H1 (cell line): ENCODE data around the gene ASIC1. TPM values are rescaled to one million over a fixed set of nuclear protein-coding genes. Genes with fewer than 3 reads are reported as not detected.

Source experiments
- CTCF ChIA-PET: fragments of 300-600 bp; sonication (Branson Sonifier 250); formaldehyde crosslinking; loops from one replicate; lab custom pipeline; 2021; ENCODE audit not compliant: partially characterized antibody; lab: Charles Lee
- POLR2A ChIA-PET: fragments of 300-600 bp; sonication (Branson Sonifier 250); formaldehyde crosslinking; loops from one replicate; lab custom pipeline; 2021; ENCODE audit warnings: inconsistent platforms; ENCODE audit not compliant: partially characterized antibody; lab: Charles Lee
- DNase-seq, 2 experiments: peaks; one replicate each; pipeline versions ENCODE4 v3.0.0 to v3.0.0-alpha.2; 2010 to 2022; ENCODE audit warnings: low spot score in 2 of 2, low read depth in 1 of 2, mixed read lengths in 1 of 2
- FAIRE-seq: peaks from 2 replicates; lab custom pipeline; 2011; peaks lifted over from hg19 to GRCh38; lab: Jason Lieb, UNC
- H2AFZ ChIP-seq: 2 replicates; pipeline ENCODE4 v1.8.1; 2012; ENCODE audit warnings: low read length, inconsistent platforms
- H2AK5ac ChIP-seq: 2 replicates; pipeline ENCODE4 v1.6.1; 2013; ENCODE audit warnings: low read depth, low read length
- H2BK120ac ChIP-seq: replicated peaks from 2 replicates; pipeline ENCODE3; 2013; ENCODE audit warnings: low read depth, low read length, inconsistent platforms
- H2BK12ac ChIP-seq: 2 replicates; pipeline ENCODE4 v1.6.1; 2013; ENCODE audit warnings: low read depth, low read length
- H2BK15ac ChIP-seq: 2 replicates; pipeline ENCODE4 v1.6.1; 2013; ENCODE audit warnings: low read length
- H2BK20ac ChIP-seq: 2 replicates; pipeline ENCODE4 v1.6.1; 2013; ENCODE audit warnings: low read length
- H2BK5ac ChIP-seq: 2 replicates; pipeline ENCODE4 v1.6.1; 2013; ENCODE audit warnings: low read depth, low read length
- H3K14ac ChIP-seq: 2 replicates; pipeline ENCODE4 v1.6.1; 2013; ENCODE audit warnings: inconsistent platforms; ENCODE audit not compliant: insufficient read length
- H3K18ac ChIP-seq: 2 replicates; pipeline ENCODE4 v1.6.1; 2013; ENCODE audit warnings: low read length; ENCODE audit errors: extremely low read depth
- H3K23ac ChIP-seq: 2 replicates; pipeline ENCODE4 v1.6.1; 2013; ENCODE audit warnings: inconsistent platforms; ENCODE audit not compliant: insufficient read length
- H3K23me2 ChIP-seq: 2 replicates; pipeline ENCODE4 v1.6.1; 2013; ENCODE audit warnings: low read depth, low read length
- H3K27ac ChIP-seq: 2 replicates; pipeline ENCODE4 v1.6.1; 2011; ENCODE audit warnings: low read depth, low read length, inconsistent platforms
- H3K27me3 ChIP-seq, 4 experiments: replicated peaks in 1 of 4; 1 replicate in 1 of 4; 2 replicates in 3 of 4; pipeline versions ENCODE4 v1.6.1 to v1.8.1; 2011 to 2013; ENCODE audit warnings: low read length in 3 of 4, mild to moderate bottlenecking in 3 of 4, inconsistent platforms in 2 of 4, mixed read lengths in 2 of 4, moderate library complexity in 1 of 4; ENCODE audit not compliant: control insufficient read depth in 3 of 4, insufficient read depth in 3 of 4; ENCODE audit errors: extremely low read depth in 1 of 4
- H3K36me3 ChIP-seq, 4 experiments: 2 replicates each; pipeline versions ENCODE4 v1.6.1 to v1.8.1; 2011 to 2013; ENCODE audit warnings: mild to moderate bottlenecking in 4 of 4, low read length in 3 of 4, moderate library complexity in 2 of 4, control low read depth in 1 of 4, inconsistent platforms in 1 of 4; ENCODE audit not compliant: insufficient read depth in 4 of 4, control insufficient read depth in 2 of 4
- H3K4ac ChIP-seq: replicated peaks from 2 replicates; pipeline ENCODE3; 2013; ENCODE audit warnings: low read length, low read depth, mixed read lengths, inconsistent platforms; ENCODE audit not compliant: insufficient read length
- H3K4me1 ChIP-seq, 4 experiments: replicated peaks in 1 of 4; 1 replicate in 1 of 4; 2 replicates in 3 of 4; pipeline versions ENCODE4 v1.6.1 to v1.8.1; 2011 to 2013; ENCODE audit warnings: low read length in 3 of 4, inconsistent platforms in 2 of 4, mixed read lengths in 1 of 4; ENCODE audit not compliant: insufficient read depth in 4 of 4, control insufficient read depth in 3 of 4
- H3K4me2 ChIP-seq, 2 experiments: 2 replicates each; pipeline versions ENCODE4 v1.6.1 to v1.8.1; 2011 to 2013; ENCODE audit warnings: low read depth in 2 of 2, low read length in 2 of 2, control low read depth in 1 of 2, inconsistent platforms in 1 of 2, mild to moderate bottlenecking in 1 of 2; ENCODE audit not compliant: insufficient read depth in 1 of 2
- H3K4me3 ChIP-seq, 4 experiments: fragments of 200-600, 300-600 bp in 1 of 4; sonication (generic), shearing (Covaris generic), sonication (Bioruptor Twin) in 1 of 4; 2 replicates each; pipeline versions ENCODE4 v1.5.1 to v1.8.1; 2011 to 2016; ENCODE audit warnings: low read length in 4 of 4, low read depth in 3 of 4, control low read depth in 2 of 4, inconsistent platforms in 2 of 4, mild to moderate bottlenecking in 2 of 4, mixed read lengths in 1 of 4, moderate library complexity in 1 of 4; ENCODE audit not compliant: insufficient read depth in 2 of 4; ENCODE audit errors: extremely low read depth in 1 of 4
- H3K56ac ChIP-seq: replicated peaks from 2 replicates; pipeline ENCODE3; 2013; ENCODE audit warnings: low read depth, mild to moderate bottlenecking, mixed read lengths, low read length, inconsistent platforms; ENCODE audit not compliant: insufficient read length
- H3K79me1 ChIP-seq: 2 replicates; pipeline ENCODE4 v1.6.1; 2013; ENCODE audit warnings: low read depth, low read length, control low read depth
- H3K79me2 ChIP-seq, 2 experiments: 2 replicates each; pipeline versions ENCODE4 v1.6.1 to v1.8.1; 2012 to 2013; ENCODE audit warnings: low read length in 2 of 2, mild to moderate bottlenecking in 2 of 2, inconsistent platforms in 1 of 2; ENCODE audit not compliant: insufficient read depth in 2 of 2, control insufficient read depth in 1 of 2
- H3K9ac ChIP-seq, 4 experiments: replicated peaks in 1 of 4; 1 replicate in 1 of 4; 2 replicates in 3 of 4; pipeline versions ENCODE4 v1.6.1 to v1.8.1; 2011 to 2013; ENCODE audit warnings: low read depth in 3 of 4, low read length in 3 of 4, control low read depth in 2 of 4, mild to moderate bottlenecking in 2 of 4, moderate library complexity in 2 of 4, inconsistent platforms in 1 of 4; ENCODE audit errors: extremely low read depth in 1 of 4
- H3K9me3 ChIP-seq, 2 experiments: 2 replicates each; pipeline versions ENCODE4 v1.6.1 to v1.8.1; 2012 to 2013; ENCODE audit warnings: mild to moderate bottlenecking in 2 of 2, moderate library complexity in 2 of 2, control low read depth in 1 of 2, inconsistent platforms in 1 of 2, low read depth in 1 of 2, low read length in 1 of 2, mixed read lengths in 1 of 2; ENCODE audit not compliant: insufficient read depth in 2 of 2
- H4K20me1 ChIP-seq, 2 experiments: replicated peaks in 1 of 2; 2 replicates each; pipeline versions ENCODE3 to v1.8.1; 2011 to 2013; ENCODE audit warnings: inconsistent platforms in 2 of 2, low read length in 2 of 2, mild to moderate bottlenecking in 1 of 2; ENCODE audit not compliant: insufficient read depth in 2 of 2, control insufficient read depth in 1 of 2
- H4K5ac ChIP-seq: 2 replicates; pipeline ENCODE4 v1.6.1; 2013; ENCODE audit warnings: low read length, low read depth, mixed read lengths, inconsistent platforms; ENCODE audit not compliant: insufficient read length
- H4K8ac ChIP-seq: 2 replicates; pipeline ENCODE4 v1.8.0; 2013; ENCODE audit warnings: mild to moderate bottlenecking, moderate library complexity, low read length, inconsistent platforms; ENCODE audit not compliant: insufficient read depth; ENCODE audit errors: extremely low read depth
- H4K91ac ChIP-seq: replicated peaks from 2 replicates; pipeline ENCODE3; 2013; ENCODE audit warnings: low read length, mixed read lengths, inconsistent platforms; ENCODE audit not compliant: insufficient read length
- ATF2 ChIP-seq: IDR thresholded peaks from 2 replicates; pipeline ENCODE4 v1.6.1; 2012; ENCODE audit warnings: low read length, inconsistent platforms
- BRCA1 ChIP-seq: IDR thresholded peaks from 2 replicates; pipeline ENCODE4 v1.6.1; 2012; ENCODE audit warnings: low read depth, low read length, improper control_type of control experiment
- KDM1A ChIP-seq: fragments of 200-600, 300-600 bp; sonication (generic); IDR thresholded peaks from 2 replicates; pipeline ENCODE4 v1.7.1; 2016; ENCODE audit warnings: mild to moderate bottlenecking, low read length, borderline replicate concordance
- KDM5A ChIP-seq: fragments of 200-600 bp; IDR thresholded peaks from 2 replicates; pipeline ENCODE4 v1.7.1; 2012; ENCODE audit warnings: mild to moderate bottlenecking, low read length, inconsistent platforms, mixed read lengths
- NANOG ChIP-seq: IDR thresholded peaks from 2 replicates; pipeline ENCODE4 v1.6.1; 2011; ENCODE audit warnings: low read length, low read depth, mild to moderate bottlenecking, inconsistent platforms; ENCODE audit not compliant: insufficient read depth, poor library complexity, severe bottlenecking
- RBBP5 ChIP-seq: IDR thresholded peaks from 2 replicates; pipeline ENCODE4 v1.7.1; 2012; ENCODE audit warnings: low read depth, mild to moderate bottlenecking, inconsistent platforms, low read length, moderate library complexity, borderline replicate concordance
- RNF2 ChIP-seq: fragments of 200-900, 300-1000 bp; sonication (generic); IDR thresholded peaks from 2 replicates; pipeline ENCODE4 v1.7.1; 2016; ENCODE audit warnings: borderline replicate concordance, low read depth, mild to moderate bottlenecking, antibody characterized with exemption, low read length; ENCODE audit not compliant: poor library complexity, severe bottlenecking; ENCODE audit errors: missing control alignments
- WGBS, 2 experiments: shearing (Covaris generic) in 1 of 2; methylation state at CpG; one replicate each; pipeline versions ENCODE4 v1.1.6 to v1.1.7; 2013 to 2015; ENCODE audit warnings: low lambda C conversion rate in 2 of 2, mixed read lengths in 2 of 2, inconsistent platforms in 1 of 2, low coverage in 1 of 2, missing lambda C conversion rate in 1 of 2; ENCODE audit not compliant: insufficient replicate concordance in 2 of 2, insufficient coverage in 1 of 2, insufficient read length in 1 of 2; ENCODE audit errors: extremely low coverage in 1 of 2, missing lambda C conversion rate in 1 of 2; 5-methylcytosine and 5-hydroxymethylcytosine counted together
- polyA plus RNA-seq, 7 experiments: library from polyadenylated mRNA; depleted of rRNA in 3 of 7; stranded (reverse) in 5 of 7; unstranded in 2 of 7; fragments of >200 nt in 5 of 7; fragments of 200-250 nt in 2 of 7; gene quantifications; 1 replicate in 5 of 7; 2 replicates in 1 of 7; 4 replicates in 1 of 7; pipeline versions ENCODE4 v1.2.1 to v1.2.3, GENCODE V29; 2011 to 2013; ENCODE audit warnings: missing spikeins in 2 of 7, mixed read lengths in 2 of 7
- total RNA-seq: library from RNA; stranded (reverse); fragmentation: NEBNext Ultra II Directional; extraction: Animal tissue kit (Norgen Biotek cat#: 25700); gene quantifications from 2 replicates; pipeline ENCODE4 v1.2.1, GENCODE V29; 2021

ASIC1 gene
- total and polyA plus RNA-seq, 2 of the 8 experiments (the other 6 are each of a cell fraction or from before 2014, with no cell fraction given), result 2.4 to 4.4 TPM

DNA sequence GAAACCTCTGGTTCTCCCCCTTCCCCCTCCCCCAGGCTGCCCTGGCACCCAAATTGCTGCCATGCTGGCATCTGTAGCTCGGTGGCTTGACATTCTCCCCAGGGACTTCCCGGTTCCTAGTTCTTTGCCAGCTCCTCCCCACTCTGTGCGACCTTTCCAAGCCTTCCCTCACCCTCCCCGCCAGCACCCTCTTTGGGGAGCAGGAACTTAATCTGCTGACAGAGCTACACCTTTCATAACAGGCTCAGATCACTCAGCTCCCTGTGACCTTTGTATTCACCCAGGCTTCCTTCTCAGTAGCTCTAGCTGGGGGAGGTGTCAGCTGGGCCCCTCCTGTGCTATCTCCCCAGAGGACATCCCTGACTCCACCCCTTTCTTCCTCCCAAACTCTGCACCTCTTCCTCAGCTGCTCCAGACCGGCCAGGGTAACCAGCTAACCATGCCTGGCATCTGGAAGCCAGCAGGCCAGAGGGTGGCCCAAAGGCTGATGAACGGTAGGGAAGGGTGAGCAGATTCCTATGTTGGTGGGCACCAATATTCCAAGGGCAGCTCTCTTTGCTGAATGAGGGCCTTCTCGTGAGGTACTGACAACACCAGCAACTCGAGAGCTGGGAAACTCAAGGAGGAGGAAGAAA is 52.8 kb downstream of the ASIC1 start:
- Histone ChIP-seq H2BK20ac (peak overlapping the region; percentile 11; the same call in 1 of the 2 replicates), H3K14ac (no peak overlapping the region), H3K4ac (no peak overlapping the region), H2BK120ac (no peak overlapping the region), H3K27me3 (no peaks in the 10 kb centered on the region), H3K79me1 (no peaks in the 10 kb centered on the region), H2AFZ (peak overlapping the region; percentile 46; the same call in 1 of the 2 replicates), H3K4me3 (peak overlapping the region in 1 of 4 experiments; percentile 20; a peak in 1 of 8 replicates), H4K20me1 (peaks cover 0 to 2% of the 10 kb centered on the region in 2 experiments), H4K91ac (no peak overlapping the region), H3K79me2 (peaks cover 0 to 13% of the 10 kb centered on the region in 2 experiments; a peak in 2 of 4 replicates), H3K4me1 (peaks cover 10 to 15% (median 12%) of the 10 kb centered on the region in 4 experiments), H3K23me2 (peaks cover 8% of the 10 kb centered on the region), H3K36me3 (no peaks in the 10 kb centered on the region), H3K9me3 (no peaks in the 10 kb centered on the region), H3K56ac (no peak overlapping the region), H2BK5ac (0 out of 2 replicates have a peak overlapping the region, but pooled peaks have one; percentile 47), H3K23ac (no peak overlapping the region), H2BK12ac (peak overlapping the region; percentile 88; the same call in 1 of the 2 replicates), H3K27ac (no peak overlapping the region), H3K9ac (no peak overlapping the region), H3K4me2 (peak overlapping the region; percentile 68 to 71; a peak in 3 of 4 replicates), H4K8ac (0 out of 2 replicates have a peak overlapping the region, but pooled peaks have one; percentile 35), H3K18ac (peak overlapping the region; percentile 68), H2BK15ac (0 out of 2 replicates have a peak overlapping the region, but pooled peaks have one; percentile 13), H4K5ac (no peak overlapping the region), H2AK5ac (no peak overlapping the region)
- ChIA-PET POLR2A (interaction anchor here (0.8 to 27.1 kb wide), 9 partner anchors 16 to 144 kb away, joined by 3 to 457 read pairs (median 6); partner anchors contain the start of genes CERS5, GPD1 and SMARCD1), CTCF (interaction anchor here (0.6 to 32.9 kb wide), 28 partner anchors 8 to 294 kb away, joined by 3 to 625 read pairs (median 5); partner anchors contain the start of genes CERS5, GPD1, LIMA1 and SMARCD1)
- DNase-seq (peak in 1 of 2 experiments; percentile 48), FAIRE-seq (no peak)
- no peak for TF ChIP-seq ATF2
- no peak for TF ChIP-seq RBBP5
- no peak for TF ChIP-seq KDM5A
- TF ChIP-seq KDM1A, result no peak
- TF ChIP-seq NANOG, result no peak
- TF ChIP-seq RNF2, result no peak
- no peak for TF ChIP-seq BRCA1
- 71% methylated on average over 6 of the region's 8 CpGs; no CpG with 5 or more reads in 1 of the 2 experiments for WGBS, 2 experiments
